Measurements from ENCODE around the gene ARHGAP24. TPM values are rescaled to one million over a fixed set of nuclear protein-coding genes. Genes with fewer than 3 reads are reported as not detected.
A peak's percentile ranks its signal among the peaks of the same experiment; 100 is the strongest.

ARHGAP24 gene
- total RNA-seq, 2 donors from 2014 or later: 7.0 TPM; not detected in 1

- Mint-ChIP-seq H3K27ac (no peak overlapping the region), H3K4me1 (no peaks in the 10 kb centered on the region), H3K27me3 (no peaks in the 10 kb centered on the region), H3K4me3 (no peak overlapping the region), H3K36me3 (ENCODE audit: low read depth) (no peaks in the 10 kb centered on the region)
- no peak for DNase-seq
- H3K9me3 ChIP-seq (ENCODE audit: control insufficient read depth, low read length, poor library complexity, severe bottlenecking): no peaks in the 10 kb centered on the region
- peak; percentile 52 for ATAC-seq
Measured at GRCh38 chr4:85747882-85748491, 273.0 kb downstream of the ARHGAP24 start.

GRCh38 chr4:85748654-85749053 is 273.7 kb downstream of the ARHGAP24 start:
- H3K4me3 Mint-ChIP-seq: no peak overlapping the region
- H3K27me3 Mint-ChIP-seq: no peaks in the 10 kb centered on the region
- DNase-seq (no peak), ATAC-seq (no peak)
- H3K4me1 Mint-ChIP-seq: no peaks in the 10 kb centered on the region
- no peaks in the 10 kb centered on the region for H3K9me3 ChIP-seq (ENCODE audit: control insufficient read depth, low read length, poor library complexity, severe bottlenecking)
- no peak overlapping the region for H3K27ac Mint-ChIP-seq
- no peaks in the 10 kb centered on the region for H3K36me3 Mint-ChIP-seq (ENCODE audit: low read depth)

- no peak for DNase-seq
- Mint-ChIP-seq H3K27ac (no peak overlapping the region), H3K36me3 (ENCODE audit: low read depth) (no peaks in the 10 kb centered on the region), H3K27me3 (no peaks in the 10 kb centered on the region), H3K4me1 (no peaks in the 10 kb centered on the region), H3K4me3 (no peak overlapping the region)
- ATAC-seq: no peak
- no peaks in the 10 kb centered on the region for H3K9me3 ChIP-seq (ENCODE audit: control insufficient read depth, low read length, poor library complexity, severe bottlenecking)
Measured at GRCh38 chr4:85751866-85752265, 276.9 kb downstream of the ARHGAP24 start.

GRCh38 chr4:85755285-85755684 is 280.3 kb downstream of the ARHGAP24 start:
- H3K9me3 ChIP-seq (ENCODE audit: control insufficient read depth, low read length, poor library complexity, severe bottlenecking): no peaks in the 10 kb centered on the region
- H3K36me3 Mint-ChIP-seq (ENCODE audit: low read depth): no peaks in the 10 kb centered on the region
- H3K4me1 Mint-ChIP-seq: no peaks in the 10 kb centered on the region
- ATAC-seq (no peak), DNase-seq (no peak)
- no peak overlapping the region for H3K4me3 Mint-ChIP-seq
- H3K27ac Mint-ChIP-seq: no peak overlapping the region
- H3K27me3 Mint-ChIP-seq: no peaks in the 10 kb centered on the region

- Mint-ChIP-seq H3K4me1 (no peaks in the 10 kb centered on the region), H3K27ac (no peak overlapping the region), H3K27me3 (no peaks in the 10 kb centered on the region), H3K36me3 (ENCODE audit: low read depth) (no peaks in the 10 kb centered on the region), H3K4me3 (no peak overlapping the region)
- H3K9me3 ChIP-seq (ENCODE audit: control insufficient read depth, low read length, poor library complexity, severe bottlenecking): no peaks in the 10 kb centered on the region
- ATAC-seq: no peak
- DNase-seq: no peak
Measured at GRCh38 chr4:85756938-85757337, 282.0 kb downstream of the ARHGAP24 start.

- H3K9me3 ChIP-seq (ENCODE audit: control insufficient read depth, low read length, poor library complexity, severe bottlenecking): no peaks in the 10 kb centered on the region
- ATAC-seq: no peak
- Mint-ChIP-seq H3K27ac (no peak overlapping the region), H3K36me3 (ENCODE audit: low read depth) (no peaks in the 10 kb centered on the region), H3K4me3 (no peak overlapping the region), H3K27me3 (no peaks in the 10 kb centered on the region), H3K4me1 (no peaks in the 10 kb centered on the region)
- DNase-seq: no peak
Measured at GRCh38 chr4:85759388-85759787, 284.4 kb downstream of the ARHGAP24 start.

- Mint-ChIP-seq H3K4me3 (no peak overlapping the region), H3K27me3 (no peaks in the 10 kb centered on the region), H3K4me1 (no peaks in the 10 kb centered on the region), H3K27ac (no peak overlapping the region), H3K36me3 (ENCODE audit: low read depth) (no peaks in the 10 kb centered on the region)
- ATAC-seq (no peak), DNase-seq (no peak)
- no peaks in the 10 kb centered on the region for H3K9me3 ChIP-seq (ENCODE audit: control insufficient read depth, low read length, poor library complexity, severe bottlenecking)
Measured at GRCh38 chr4:85760511-85760910, 285.6 kb downstream of the ARHGAP24 start.

- Mint-ChIP-seq H3K36me3 (ENCODE audit: low read depth) (no peaks in the 10 kb centered on the region), H3K27ac (no peak overlapping the region), H3K4me3 (no peak overlapping the region), H3K27me3 (no peaks in the 10 kb centered on the region), H3K4me1 (no peaks in the 10 kb centered on the region)
- ATAC-seq (no peak), DNase-seq (no peak)
- H3K9me3 ChIP-seq (ENCODE audit: control insufficient read depth, low read length, poor library complexity, severe bottlenecking): no peaks in the 10 kb centered on the region
Measured at GRCh38 chr4:85761803-85762528, 287.0 kb downstream of the ARHGAP24 start.

- Mint-ChIP-seq H3K4me1 (no peaks in the 10 kb centered on the region), H3K4me3 (no peak overlapping the region), H3K27me3 (no peaks in the 10 kb centered on the region), H3K36me3 (ENCODE audit: low read depth) (no peaks in the 10 kb centered on the region), H3K27ac (no peak overlapping the region)
- H3K9me3 ChIP-seq (ENCODE audit: control insufficient read depth, low read length, poor library complexity, severe bottlenecking): no peaks in the 10 kb centered on the region
- ATAC-seq (no peak), DNase-seq (no peak)
Measured at GRCh38 chr4:85762529-85762871, 287.6 kb downstream of the ARHGAP24 start.

GRCh38 chr4:85763202-85763601 is 288.3 kb downstream of the ARHGAP24 start:
- no peaks in the 10 kb centered on the region for H3K27me3 Mint-ChIP-seq

GRCh38 chr4:85767649-85768048 is 292.7 kb downstream of the ARHGAP24 start:
- H3K36me3 Mint-ChIP-seq (ENCODE audit: low read depth): no peaks in the 10 kb centered on the region
- no peak overlapping the region for H3K27ac Mint-ChIP-seq
- H3K27me3 Mint-ChIP-seq: no peaks in the 10 kb centered on the region
- H3K4me3 Mint-ChIP-seq: no peak overlapping the region
- no peak for ATAC-seq
- H3K9me3 ChIP-seq (ENCODE audit: control insufficient read depth, low read length, poor library complexity, severe bottlenecking): no peaks in the 10 kb centered on the region
- H3K4me1 Mint-ChIP-seq: no peaks in the 10 kb centered on the region
- no peak for DNase-seq

More at GRCh38 chr4:85763202-85763601, 288.3 kb downstream of the ARHGAP24 start:
- ATAC-seq: no peak
- Mint-ChIP-seq H3K4me3 (no peak overlapping the region), H3K36me3 (ENCODE audit: low read depth) (no peaks in the 10 kb centered on the region), H3K27ac (no peak overlapping the region), H3K4me1 (no peaks in the 10 kb centered on the region)
- no peaks in the 10 kb centered on the region for H3K9me3 ChIP-seq (ENCODE audit: control insufficient read depth, low read length, poor library complexity, severe bottlenecking)
- DNase-seq: no peak

GRCh38 chr4:85769009-85769408 is 294.1 kb downstream of the ARHGAP24 start:
- Mint-ChIP-seq H3K36me3 (ENCODE audit: low read depth) (no peaks in the 10 kb centered on the region), H3K27ac (no peak overlapping the region), H3K27me3 (no peaks in the 10 kb centered on the region), H3K4me1 (no peaks in the 10 kb centered on the region), H3K4me3 (no peak overlapping the region)
- no peak for ATAC-seq
- no peaks in the 10 kb centered on the region for H3K9me3 ChIP-seq (ENCODE audit: control insufficient read depth, low read length, poor library complexity, severe bottlenecking)
- no peak for DNase-seq

- H3K36me3 Mint-ChIP-seq (ENCODE audit: low read depth): no peaks in the 10 kb centered on the region
- no peaks in the 10 kb centered on the region for H3K4me1 Mint-ChIP-seq
- no peak overlapping the region for H3K27ac Mint-ChIP-seq
- H3K27me3 Mint-ChIP-seq: no peaks in the 10 kb centered on the region
- H3K9me3 ChIP-seq (ENCODE audit: control insufficient read depth, low read length, poor library complexity, severe bottlenecking): no peaks in the 10 kb centered on the region
- H3K4me3 Mint-ChIP-seq: no peak overlapping the region
- DNase-seq (no peak), ATAC-seq (no peak)
Measured at GRCh38 chr4:85772470-85772869, 297.5 kb downstream of the ARHGAP24 start.

GRCh38 chr4:85773372-85773771 is 298.4 kb downstream of the ARHGAP24 start:
- H3K9me3 ChIP-seq (ENCODE audit: control insufficient read depth, low read length, poor library complexity, severe bottlenecking): no peaks in the 10 kb centered on the region
- no peak overlapping the region for H3K27ac Mint-ChIP-seq
- no peak overlapping the region for H3K4me3 Mint-ChIP-seq
- no peaks in the 10 kb centered on the region for H3K4me1 Mint-ChIP-seq
- no peaks in the 10 kb centered on the region for H3K27me3 Mint-ChIP-seq
- DNase-seq: no peak
- no peak for ATAC-seq
- no peaks in the 10 kb centered on the region for H3K36me3 Mint-ChIP-seq (ENCODE audit: low read depth)

Measured in T-helper 17 cell (primary cell).